ENCODE results near the gene GIMAP4. TPM values are rescaled to one million over a fixed set of nuclear protein-coding genes. Genes with fewer than 3 reads are reported as not detected.
A peak's percentile ranks its signal among the peaks of the same experiment; 100 is the strongest.
"Not testable (repeated sequence)": the region's sequence is repeated elsewhere in the genome, so short reads cannot be mapped to it uniquely, and the experiment has no call there.

The GIMAP4 gene
- total and polyA plus RNA-seq, 7 experiments from 2014 or later: 74.9 to 762 (median 406) TPM

- H3K27me3 Mint-ChIP-seq: no peaks in the 10 kb centered on the region
- H3K36me3 Mint-ChIP-seq: peaks cover 8 to 71% (median 12%) of the 10 kb centered on the region in 5 donors
- DNase-seq (no peak), ATAC-seq (no peak)
- H3K4me3 Mint-ChIP-seq: peak overlapping the region; percentile 21 to 79 (median 66)
- Histone ChIP-seq H3K4me3 (ENCODE audit: low read length) (no peak overlapping the region), H3K27ac (ENCODE audit: low read depth, low read length) (peak overlapping the region; percentile 61), H3K36me3 (ENCODE audit: control insufficient read depth in 2 of 3, insufficient read depth in 3 of 3, low read length in 3 of 3) (no peaks in the 10 kb centered on the region), H3K9me3 (ENCODE audit: control insufficient read depth in 2 of 3, low read length in 3 of 3) (peaks cover 0 to 6% (median 0%) of the 10 kb centered on the region in 3 experiments), H3K4me1 (ENCODE audit: control insufficient read depth in 2 of 2, insufficient read depth in 2 of 2, low read length in 2 of 2) (peaks cover 14 to 32% of the 10 kb centered on the region in 2 donors), H3K27me3 (ENCODE audit: control insufficient read depth in 2 of 2, insufficient read depth in 2 of 2, low read length in 2 of 2) (no peaks in the 10 kb centered on the region)
- peaks cover 4 to 45% (median 17%) of the 10 kb centered on the region in 11 donors for H3K9me3 Mint-ChIP-seq
- intact Hi-C loops (cut with micrococcal nuclease): loop anchor here (1.0 to 2.0 kb wide), 2 partner anchors 11 to 17 kb away; no protein-coding TSS in a partner anchor
- H3K27ac Mint-ChIP-seq: peak overlapping the region; percentile 75 to 93 (median 84)
- ChIA-PET POLR2A (interaction anchor here (1.0 to 2.1 kb wide), 6 partner anchors 11 to 102 kb away, joined by 3 to 15 read pairs (median 7); partner anchors contain the start of genes GIMAP1 and GIMAP6), CTCF (no interaction called here)
- peaks cover 33 to 85% (median 74%) of the 10 kb centered on the region in 7 donors for H3K4me1 Mint-ChIP-seq
Measured at GRCh38 chr7:150613880-150614279, 46.7 kb downstream of the GIMAP4 start.

DNA sequence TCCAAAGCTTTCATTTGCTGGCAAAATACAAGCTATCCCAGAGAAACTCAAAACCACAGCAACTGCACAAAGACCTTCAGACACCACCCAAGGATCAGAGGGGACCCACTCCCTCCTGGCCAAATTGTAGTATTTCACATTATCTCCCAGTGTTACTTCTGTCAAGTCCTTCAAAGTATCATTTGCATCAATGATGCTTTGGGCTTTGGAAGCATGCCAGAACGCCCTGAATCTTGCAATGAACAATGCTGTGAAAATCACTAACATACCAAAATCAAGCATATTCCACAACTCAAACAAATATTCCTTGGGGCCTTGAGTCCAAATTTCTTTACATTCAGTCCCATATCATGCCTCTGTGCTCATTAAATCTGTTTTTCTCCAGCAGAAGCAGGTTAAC, 47.2 kb downstream of the GIMAP4 start:
- H3K4me3 ChIP-seq (ENCODE audit: low read length); H3K36me3 ChIP-seq (ENCODE audit: control insufficient read depth in 2 of 3, insufficient read depth in 3 of 3, low read length in 3 of 3); ATAC-seq; H3K27me3 ChIP-seq (ENCODE audit: control insufficient read depth in 2 of 2, insufficient read depth in 2 of 2, low read length in 2 of 2); H3K9me3 ChIP-seq (ENCODE audit: control insufficient read depth in 2 of 3, low read length in 3 of 3); H3K27me3 Mint-ChIP-seq: not testable (repeated sequence)
- Mint-ChIP-seq H3K9me3 (peaks cover 4 to 46% (median 18%) of the 10 kb centered on the region in 11 donors), H3K4me1 (peaks cover 33 to 82% (median 72%) of the 10 kb centered on the region in 7 donors), H3K4me3 (peak overlapping the region; percentile 21 to 74 (median 60)), H3K27ac (peak overlapping the region; percentile 75 to 93 (median 84)), H3K36me3 (peaks cover 8 to 71% (median 12%) of the 10 kb centered on the region in 5 donors)
- peak in 1 of 9 donors; percentile 36 for DNase-seq
- Histone ChIP-seq H3K4me1 (ENCODE audit: control insufficient read depth in 2 of 2, insufficient read depth in 2 of 2, low read length in 2 of 2) (peaks cover 14 to 32% of the 10 kb centered on the region in 2 donors), H3K27ac (ENCODE audit: low read depth, low read length) (peak overlapping the region; percentile 48)
- intact Hi-C loops (cut with micrococcal nuclease): loop anchor here in 1 of 2 donors (2.0 kb wide), 1 partner anchor 16 kb away; no protein-coding TSS in a partner anchor
- POLR2A ChIA-PET: interaction anchor here (0.6 to 2.1 kb wide), 10 partner anchors 9 to 124 kb away, joined by 3 to 15 read pairs (median 5); partner anchors contain the start of genes GIMAP1 and GIMAP6
- CTCF ChIA-PET: interaction anchor here (0.8 kb wide), 1 partner anchor 47 kb away, joined by 4 read pairs; the partner anchor contains the start of gene GIMAP4

- Mint-ChIP-seq H3K4me3 (peak overlapping the region; percentile 21 to 74 (median 54)), H3K27ac (peak overlapping the region; percentile 75 to 93 (median 84)), H3K4me1 (peaks cover 36 to 82% (median 72%) of the 10 kb centered on the region in 7 donors), H3K9me3 (peaks cover 4 to 41% (median 18%) of the 10 kb centered on the region in 11 donors), H3K36me3 (peaks cover 8 to 66% (median 12%) of the 10 kb centered on the region in 5 donors)
- not testable (repeated sequence) for H3K9me3 ChIP-seq (ENCODE audit: control insufficient read depth in 2 of 3, low read length in 3 of 3); H3K27me3 ChIP-seq (ENCODE audit: control insufficient read depth in 2 of 2, insufficient read depth in 2 of 2, low read length in 2 of 2); ATAC-seq; H3K36me3 ChIP-seq (ENCODE audit: control insufficient read depth in 2 of 3, insufficient read depth in 3 of 3, low read length in 3 of 3); H3K27me3 Mint-ChIP-seq; DNase-seq; H3K4me3 ChIP-seq (ENCODE audit: low read length)
- intact Hi-C loops (cut with micrococcal nuclease): loop anchor here in 1 of 2 donors (2.0 kb wide), 1 partner anchor 16 kb away; no protein-coding TSS in a partner anchor
- Histone ChIP-seq H3K4me1 (ENCODE audit: control insufficient read depth in 2 of 2, insufficient read depth in 2 of 2, low read length in 2 of 2) (peaks cover 11 to 37% of the 10 kb centered on the region in 2 donors), H3K27ac (ENCODE audit: low read depth, low read length) (peak overlapping the region; percentile 48)
- ChIA-PET POLR2A (interaction anchor here (0.8 to 2.1 kb wide), 10 partner anchors 9 to 127 kb away, joined by 3 to 15 read pairs (median 5); partner anchors contain the start of genes GIMAP1 and GIMAP6), CTCF (interaction anchor here (0.8 kb wide), 1 partner anchor 48 kb away, joined by 4 read pairs; the partner anchor contains the start of gene GIMAP4)
Measured at GRCh38 chr7:150615221-150615755, 48.1 kb downstream of the GIMAP4 start.

DNA sequence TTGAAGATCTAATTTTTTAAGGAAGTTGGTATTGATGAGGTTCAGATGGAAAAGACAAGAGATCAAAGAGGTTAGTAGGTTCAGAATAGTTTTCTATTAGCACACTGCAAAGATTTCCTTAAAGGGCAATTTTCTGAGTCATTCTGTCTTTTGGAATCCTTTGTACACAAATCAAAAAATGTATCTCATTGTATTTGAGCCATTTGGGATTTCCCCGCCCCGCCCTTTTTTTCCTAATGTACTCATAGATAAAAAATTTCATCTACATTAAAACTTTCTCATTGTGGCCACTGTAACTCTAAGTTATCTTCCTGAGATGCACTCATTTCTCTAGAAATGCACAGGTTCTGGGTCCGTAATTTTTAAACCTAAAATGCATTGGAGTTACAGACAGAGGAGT, 52.9 kb downstream of the GIMAP4 start:
- intact Hi-C loops (cut with micrococcal nuclease): loop anchor here in 1 of 2 donors (2.0 kb wide), 1 partner anchor 51 kb away; no protein-coding TSS in a partner anchor
- peak overlapping the region; percentile 64 to 97 (median 88) for H3K27ac Mint-ChIP-seq
- ATAC-seq (no peak), DNase-seq (no peak)
- peaks cover 0 to 38% (median 15%) of the 10 kb centered on the region in 11 donors for H3K9me3 Mint-ChIP-seq
- H3K27me3 Mint-ChIP-seq: no peaks in the 10 kb centered on the region
- H3K36me3 Mint-ChIP-seq: peaks cover 6 to 48% (median 18%) of the 10 kb centered on the region in 5 donors
- peaks cover 0 to 30% of the 10 kb centered on the region in 2 donors for H3K4me1 ChIP-seq (ENCODE audit: control insufficient read depth in 2 of 2, insufficient read depth in 2 of 2, low read length in 2 of 2)
- ChIA-PET POLR2A (interaction anchor here (0.9 to 18.5 kb wide), 10 partner anchors 10 to 169 kb away, joined by 3 to 327 read pairs (median 12); partner anchors contain the start of genes GIMAP1, GIMAP4, GIMAP6 and GIMAP8), CTCF (interaction anchor here (3.1 kb wide), 1 partner anchor 51 kb away, joined by 11 read pairs; no protein-coding TSS in a partner anchor)
- no peak overlapping the region for H3K4me3 ChIP-seq (ENCODE audit: low read length)
- peaks cover 0 to 12% (median 3%) of the 10 kb centered on the region in 3 experiments for H3K9me3 ChIP-seq (ENCODE audit: control insufficient read depth in 2 of 3, low read length in 3 of 3)
- H3K27me3 ChIP-seq (ENCODE audit: control insufficient read depth in 2 of 2, insufficient read depth in 2 of 2, low read length in 2 of 2): no peaks in the 10 kb centered on the region
- H3K4me3 Mint-ChIP-seq: peak overlapping the region in 8 of 10 donors; percentile 23 to 73 (median 58)
- peak overlapping the region; percentile 60 for H3K27ac ChIP-seq (ENCODE audit: low read depth, low read length)
- no peaks in the 10 kb centered on the region for H3K36me3 ChIP-seq (ENCODE audit: control insufficient read depth in 2 of 3, insufficient read depth in 3 of 3, low read length in 3 of 3)
- peaks cover 24 to 84% (median 68%) of the 10 kb centered on the region in 7 donors for H3K4me1 Mint-ChIP-seq

- H3K27me3 ChIP-seq (ENCODE audit: control insufficient read depth in 2 of 2, insufficient read depth in 2 of 2, low read length in 2 of 2): no peaks in the 10 kb centered on the region
- peaks cover 0 to 45% (median 15%) of the 10 kb centered on the region in 11 donors for H3K9me3 Mint-ChIP-seq
Measured at GRCh38 chr7:150620617-150621371, 53.6 kb downstream of the GIMAP4 start.

More at GRCh38 chr7:150620617-150621371, 53.6 kb downstream of the GIMAP4 start:
- no peak for DNase-seq
- Mint-ChIP-seq H3K36me3 (peaks cover 13 to 50% (median 25%) of the 10 kb centered on the region in 5 donors), H3K27ac (peak overlapping the region; percentile 64 to 97 (median 88)), H3K4me1 (peaks cover 25 to 84% (median 68%) of the 10 kb centered on the region in 7 donors), H3K27me3 (no peaks in the 10 kb centered on the region), H3K4me3 (peak overlapping the region; percentile 27 to 73 (median 54))
- Histone ChIP-seq H3K4me3 (ENCODE audit: low read length) (no peak overlapping the region), H3K9me3 (ENCODE audit: control insufficient read depth in 2 of 3, low read length in 3 of 3) (peaks cover 0 to 10% (median 3%) of the 10 kb centered on the region in 3 experiments), H3K4me1 (ENCODE audit: control insufficient read depth in 2 of 2, insufficient read depth in 2 of 2, low read length in 2 of 2) (peaks cover 0 to 25% of the 10 kb centered on the region in 2 donors), H3K36me3 (ENCODE audit: control insufficient read depth in 2 of 3, insufficient read depth in 3 of 3, low read length in 3 of 3) (no peaks in the 10 kb centered on the region), H3K27ac (ENCODE audit: low read depth, low read length) (peak overlapping the region; percentile 60)
- ChIA-PET CTCF (interaction anchor here (1.0 to 3.1 kb wide), 2 partner anchors 38 to 52 kb away, joined by 3 to 11 read pairs; no protein-coding TSS in a partner anchor), POLR2A (interaction anchor here (0.9 to 18.5 kb wide), 16 partner anchors 8 to 172 kb away, joined by 3 to 327 read pairs (median 7); partner anchors contain the start of genes GIMAP1, GIMAP4, GIMAP5 and GIMAP6)
- ATAC-seq: no peak
- intact Hi-C loops (cut with micrococcal nuclease): loop anchor here (1.0 to 2.0 kb wide), 2 partner anchors 11 to 52 kb away; no protein-coding TSS in a partner anchor
